ENCODE measurements around the gene PAPSS1. TPM values are rescaled to one million over a fixed set of nuclear protein-coding genes. Genes with fewer than 3 reads are reported as not detected.

PAPSS1 gene
- polyA plus RNA-seq, 1 donor (not counting 4 experiments of a cell fraction or from before 2014, with no cell fraction given) = 95.2 TPM

DNA sequence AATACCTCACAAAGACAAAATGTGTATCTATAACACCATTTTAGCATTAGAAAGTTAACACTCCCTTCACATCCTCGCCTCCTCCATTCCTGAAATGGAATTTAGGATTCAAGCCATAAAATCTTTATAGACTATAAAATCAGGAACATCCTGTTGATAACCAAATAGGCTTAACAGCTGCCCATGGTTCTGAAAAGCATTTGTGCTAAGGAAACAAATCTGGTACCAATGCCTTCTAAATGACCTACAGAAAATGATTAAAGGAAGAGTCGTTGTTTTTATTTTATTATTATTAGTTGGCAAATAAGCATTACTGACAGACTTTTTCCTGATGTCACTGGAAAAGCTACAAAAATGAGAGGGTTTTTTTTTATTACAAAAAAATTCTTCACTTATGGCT, 79.8 kb downstream of the PAPSS1 start:
- FAIRE-seq (no peak), DNase-seq (ENCODE audit: low read depth, low spot score) (no peak)
- Histone ChIP-seq H3K4me1 (ENCODE audit: control insufficient read depth, extremely low read depth, insufficient read depth, low read length) (no peaks in the 10 kb centered on the region), H3K9me3 (ENCODE audit: control insufficient read depth, low read depth, low read length) (no peaks in the 10 kb centered on the region), H3K9ac (ENCODE audit: control insufficient read depth, extremely low read depth, insufficient read depth, low read length) (no peak overlapping the region), H2AFZ (ENCODE audit: control insufficient read depth, low read length) (no peak overlapping the region), H3K4me2 (ENCODE audit: control insufficient read depth, extremely low read depth, insufficient read depth, low read depth, low read length) (no peak overlapping the region), H3K27me3 (ENCODE audit: control insufficient read depth, extremely low read depth, insufficient read depth, low read length) (no peaks in the 10 kb centered on the region), H3K79me2 (ENCODE audit: control insufficient read depth, insufficient read depth, low read length) (no peaks in the 10 kb centered on the region), H3K4me3 (ENCODE audit: control insufficient read depth in 2 of 3, extremely low read depth in 1 of 3, insufficient read depth in 2 of 3, low read depth in 1 of 3, low read length in 3 of 3) (no peak overlapping the region), H4K20me1 (ENCODE audit: control insufficient read depth, extremely low read depth, insufficient read depth, low read length) (no peaks in the 10 kb centered on the region), H3K36me3 (ENCODE audit: control insufficient read depth in 2 of 2, extremely low read depth in 1 of 2, insufficient read depth in 2 of 2, low read length in 2 of 2) (peaks cover 0 to 4% of the 10 kb centered on the region in 2 experiments), H3K27ac (ENCODE audit: control insufficient read depth, insufficient read depth, low read length) (no peak overlapping the region), H3K9me1 (ENCODE audit: control insufficient read depth, extremely low read depth, insufficient read depth, low read length) (no peaks in the 10 kb centered on the region)
- TF ChIP-seq, protein P1, sequence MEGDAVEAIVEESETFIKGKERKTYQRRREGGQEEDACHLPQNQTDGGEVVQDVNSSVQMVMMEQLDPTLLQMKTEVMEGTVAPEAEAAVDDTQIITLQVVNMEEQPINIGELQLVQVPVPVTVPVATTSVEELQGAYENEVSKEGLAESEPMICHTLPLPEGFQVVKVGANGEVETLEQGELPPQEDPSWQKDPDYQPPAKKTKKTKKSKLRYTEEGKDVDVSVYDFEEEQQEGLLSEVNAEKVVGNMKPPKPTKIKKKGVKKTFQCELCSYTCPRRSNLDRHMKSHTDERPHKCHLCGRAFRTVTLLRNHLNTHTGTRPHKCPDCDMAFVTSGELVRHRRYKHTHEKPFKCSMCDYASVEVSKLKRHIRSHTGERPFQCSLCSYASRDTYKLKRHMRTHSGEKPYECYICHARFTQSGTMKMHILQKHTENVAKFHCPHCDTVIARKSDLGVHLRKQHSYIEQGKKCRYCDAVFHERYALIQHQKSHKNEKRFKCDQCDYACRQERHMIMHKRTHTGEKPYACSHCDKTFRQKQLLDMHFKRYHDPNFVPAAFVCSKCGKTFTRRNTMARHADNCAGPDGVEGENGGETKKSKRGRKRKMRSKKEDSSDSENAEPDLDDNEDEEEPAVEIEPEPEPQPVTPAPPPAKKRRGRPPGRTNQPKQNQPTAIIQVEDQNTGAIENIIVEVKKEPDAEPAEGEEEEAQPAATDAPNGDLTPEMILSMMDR (optimal IDR thresholded peaks at IDR 0.05 in 1 of 3, IDR thresholded peaks at IDR 0.05 in 1 of 3, conservative IDR thresholded peaks at IDR 0.05 in 1 of 3; ENCODE audit: extremely low read depth in 1 of 3, insufficient read depth in 2 of 3, low read length in 3 of 3) = no peak
- dilution Hi-C loops (cut with MboI; ENCODE audit: extremely low pct_ligation_motif_present, low sequenced_read_pairs) = no loop called here

DNA sequence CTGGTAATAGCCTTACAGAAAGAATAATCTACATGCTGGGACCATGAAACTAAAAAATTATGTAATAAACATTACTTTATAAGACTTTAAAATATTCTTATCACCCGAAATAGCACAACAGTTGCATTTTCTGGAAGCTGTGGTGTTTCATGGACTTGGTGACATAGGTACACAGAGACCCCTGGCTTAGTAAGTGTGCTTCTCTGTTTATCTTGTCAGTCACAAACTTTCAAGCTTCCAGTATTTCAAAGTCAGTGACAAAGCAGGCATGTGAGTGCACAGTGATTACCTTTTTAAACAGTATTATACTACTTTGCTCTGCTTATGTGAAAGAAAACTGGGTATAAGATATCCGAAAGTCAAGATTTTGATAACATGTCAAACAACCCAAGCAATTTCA, 84.3 kb downstream of the PAPSS1 start:
- no peaks in the 10 kb centered on the region for H3K79me2 ChIP-seq (ENCODE audit: control insufficient read depth, insufficient read depth, low read length)
- dilution Hi-C loops (cut with MboI; ENCODE audit: extremely low pct_ligation_motif_present, low sequenced_read_pairs) = no loop called here
- no peaks in the 10 kb centered on the region for H4K20me1 ChIP-seq (ENCODE audit: control insufficient read depth, extremely low read depth, insufficient read depth, low read length)
- TF ChIP-seq, protein P1 (optimal IDR thresholded peaks at IDR 0.05 in 1 of 3, IDR thresholded peaks at IDR 0.05 in 1 of 3, conservative IDR thresholded peaks at IDR 0.05 in 1 of 3; ENCODE audit: extremely low read depth in 1 of 3, insufficient read depth in 2 of 3, low read length in 3 of 3) = no peak
- no peak for TF ChIP-seq EZH2 (IDR thresholded peaks at IDR 0.05; ENCODE audit: low read length)
- DNase-seq (ENCODE audit: low read depth, low spot score) (no peak), FAIRE-seq (no peak)
- no peak overlapping the region for H3K4me2 ChIP-seq (ENCODE audit: control insufficient read depth, extremely low read depth, insufficient read depth, low read depth, low read length)
- H3K9me1 ChIP-seq (ENCODE audit: control insufficient read depth, extremely low read depth, insufficient read depth, low read length) = no peaks in the 10 kb centered on the region
- no peak overlapping the region for H3K4me3 ChIP-seq (ENCODE audit: control insufficient read depth in 2 of 3, extremely low read depth in 1 of 3, insufficient read depth in 2 of 3, low read depth in 1 of 3, low read length in 3 of 3)
- no peaks in the 10 kb centered on the region for H3K9me3 ChIP-seq (ENCODE audit: control insufficient read depth, low read depth, low read length)
- no peak overlapping the region for H3K27ac ChIP-seq (ENCODE audit: control insufficient read depth, insufficient read depth, low read length)
- no peak overlapping the region for H3K9ac ChIP-seq (ENCODE audit: control insufficient read depth, extremely low read depth, insufficient read depth, low read length)
- H3K36me3 ChIP-seq (ENCODE audit: control insufficient read depth in 2 of 2, extremely low read depth in 1 of 2, insufficient read depth in 2 of 2, low read length in 2 of 2) = no peaks in the 10 kb centered on the region
- no peak overlapping the region for H2AFZ ChIP-seq (ENCODE audit: control insufficient read depth, low read length)
- H3K4me1 ChIP-seq (ENCODE audit: control insufficient read depth, extremely low read depth, insufficient read depth, low read length) = no peaks in the 10 kb centered on the region
- H3K27me3 ChIP-seq (ENCODE audit: control insufficient read depth, extremely low read depth, insufficient read depth, low read length) = no peaks in the 10 kb centered on the region

Measured in keratinocyte (primary cell).